ENCODE results near the gene ZNF497.

- TF ChIP-seq CTCF (tag by site-specific recombination; IDR thresholded peaks at IDR 0.05) (no peak), ZNF280D (tag by site-specific recombination; IDR thresholded peaks at IDR 0.05) (no peak), ZBTB17 (tag by site-specific recombination; IDR thresholded peaks at IDR 0.05) (no peak), ZNF449 (tag by site-specific recombination; IDR thresholded peaks at IDR 0.05) (no peak), ZNF221 (tag by site-specific recombination; IDR thresholded peaks at IDR 0.05; ENCODE audit: borderline replicate concordance) (no peak), ZNF146 (tag by site-specific recombination; IDR thresholded peaks at IDR 0.05) (no peak), ZNF214 (tag by site-specific recombination; IDR thresholded peaks at IDR 0.05; ENCODE audit: borderline replicate concordance) (no peak)
Measured at GRCh38 chr19:58338825-58339558, 23.6 kb downstream of the ZNF497 start.
